ENCODE measurements around the gene TAL2. TPM values are rescaled to one million over a fixed set of nuclear protein-coding genes. Genes with fewer than 3 reads are reported as not detected.

TAL2 gene
- total RNA-seq, 1 donor from 2014 or later = not detected

GRCh38 chr9:105681313-105681712 lies 19.1 kb downstream of the TAL2 start:
- no peak overlapping the region for H3K4me3 ChIP-seq (ENCODE audit: low read depth, low read length)
- no peak for DNase-seq (ENCODE audit: low read depth)
- no peak for TF ChIP-seq CTCF (conservative IDR thresholded peaks at IDR 0.05; ENCODE audit: low read depth, low read length)

- no peak for TF ChIP-seq CTCF (conservative IDR thresholded peaks at IDR 0.05; ENCODE audit: low read depth, low read length)
- DNase-seq (ENCODE audit: low read depth) = no peak
- H3K4me3 ChIP-seq (ENCODE audit: low read depth, low read length) = no peak overlapping the region
These were observed 19.5 kb downstream of the TAL2 start for GRCh38 chr9:105681724-105682123.

GRCh38 chr9:105683688-105684275 lies 21.5 kb downstream of the TAL2 start:
- no peak for DNase-seq (ENCODE audit: low read depth)
- no peak overlapping the region for H3K4me3 ChIP-seq (ENCODE audit: low read depth, low read length)
- no peak for TF ChIP-seq CTCF (conservative IDR thresholded peaks at IDR 0.05; ENCODE audit: low read depth, low read length)

- TF ChIP-seq CTCF (conservative IDR thresholded peaks at IDR 0.05; ENCODE audit: low read depth, low read length) = no peak
- no peak overlapping the region for H3K4me3 ChIP-seq (ENCODE audit: low read depth, low read length)
- no peak for DNase-seq (ENCODE audit: low read depth)
These were observed 24.7 kb downstream of the TAL2 start for GRCh38 chr9:105686936-105687335.

- TF ChIP-seq CTCF (conservative IDR thresholded peaks at IDR 0.05; ENCODE audit: low read depth, low read length) = peak; percentile 64
- no peak for DNase-seq (ENCODE audit: low read depth)
- no peak overlapping the region for H3K4me3 ChIP-seq (ENCODE audit: low read depth, low read length)
These were observed 28.5 kb downstream of the TAL2 start for GRCh38 chr9:105690742-105691141.

- TF ChIP-seq CTCF (conservative IDR thresholded peaks at IDR 0.05; ENCODE audit: low read depth, low read length) = no peak
- peak overlapping the region; percentile 79 for H3K4me3 ChIP-seq (ENCODE audit: low read depth, low read length)
- no peak for DNase-seq (ENCODE audit: low read depth)
These were observed 31.4 kb downstream of the TAL2 start for GRCh38 chr9:105693435-105694189.

Data from epithelial cell of proximal tubule (primary cell).